H9 (cell line): ENCODE results near the gene LRRC63. TPM values are rescaled to one million over a fixed set of nuclear protein-coding genes. Genes with fewer than 3 reads are reported as not detected.

Experiments used
- DNase-seq: peaks from one replicate; pipeline ENCODE4 v3.0.0-alpha.2; 2017
- H2AFZ ChIP-seq: one replicate; pipeline ENCODE4 v1.6.1; 2013; ENCODE audit warnings: mild to moderate bottlenecking, low read length, control low read depth, moderate library complexity
- H2AK5ac ChIP-seq: 2 replicates; pipeline ENCODE4 v1.6.1; 2013; ENCODE audit warnings: low read length, control low read depth, mixed read lengths; ENCODE audit not compliant: insufficient read length
- H2BK120ac ChIP-seq: one replicate; pipeline ENCODE4 v1.6.1; 2013; ENCODE audit warnings: low read depth, mild to moderate bottlenecking, low read length, control low read depth, inconsistent platforms; ENCODE audit not compliant: poor library complexity, severe bottlenecking
- H2BK12ac ChIP-seq: 2 replicates; pipeline ENCODE4 v1.6.1; 2013; ENCODE audit warnings: low read length, control low read depth, mixed read lengths, low read depth; ENCODE audit not compliant: insufficient read length
- H2BK15ac ChIP-seq: 2 replicates; pipeline ENCODE4 v1.6.1; 2013; ENCODE audit warnings: low read depth, low read length, control low read depth
- H2BK20ac ChIP-seq: one replicate; pipeline ENCODE4 v1.6.1; 2013; ENCODE audit warnings: low read depth, mild to moderate bottlenecking, low read length, control low read depth, inconsistent platforms; ENCODE audit not compliant: poor library complexity, severe bottlenecking
- H2BK5ac ChIP-seq: 2 replicates; pipeline ENCODE4 v1.6.1; 2013; ENCODE audit warnings: low read length, control low read depth, mixed read lengths; ENCODE audit not compliant: insufficient read length
- H3K14ac ChIP-seq: 2 replicates; pipeline ENCODE4 v1.6.1; 2013; ENCODE audit warnings: low read length, control low read depth; ENCODE audit not compliant: insufficient read depth
- H3K18ac ChIP-seq: 2 replicates; pipeline ENCODE4 v1.6.1; 2013; ENCODE audit warnings: low read depth, mild to moderate bottlenecking, mixed read lengths, low read length, control low read depth; ENCODE audit not compliant: insufficient read length
- H3K23ac ChIP-seq: 2 replicates; pipeline ENCODE4 v1.6.1; 2013; ENCODE audit warnings: low read length, control low read depth, mixed read lengths, low read depth; ENCODE audit not compliant: insufficient read length
- H3K23me2 ChIP-seq: 2 replicates; pipeline ENCODE4 v1.6.1; 2013; ENCODE audit warnings: low read depth, mild to moderate bottlenecking, mixed read lengths, low read length, control low read depth; ENCODE audit not compliant: insufficient read length, poor library complexity, severe bottlenecking
- H3K27ac ChIP-seq: 2 replicates; pipeline ENCODE4 v1.5.1; 2013; ENCODE audit warnings: low read length, control low read depth, mixed read lengths, low read depth; ENCODE audit not compliant: insufficient read length
- H3K27me3 ChIP-seq: 2 replicates; pipeline ENCODE4 v1.6.1; 2013; ENCODE audit warnings: low read length, control low read depth, inconsistent platforms; ENCODE audit not compliant: insufficient read depth
- H3K4ac ChIP-seq: 2 replicates; pipeline ENCODE4 v1.6.1; 2013; ENCODE audit warnings: low read depth, mild to moderate bottlenecking, control low read depth, inconsistent platforms, low read length, moderate library complexity
- H3K4me1 ChIP-seq: 2 replicates; pipeline ENCODE4 v1.6.1; 2013; ENCODE audit warnings: low read length, control low read depth, inconsistent platforms; ENCODE audit not compliant: insufficient read depth
- H3K4me2 ChIP-seq: 2 replicates; pipeline ENCODE4 v1.6.1; 2013; ENCODE audit warnings: low read length, control low read depth, mixed read lengths; ENCODE audit not compliant: insufficient read length, insufficient read depth
- H3K56ac ChIP-seq: 2 replicates; pipeline ENCODE4 v1.6.1; 2013; ENCODE audit warnings: low read depth, mild to moderate bottlenecking, mixed read lengths, low read length, control low read depth; ENCODE audit not compliant: insufficient read length
- H3K79me1 ChIP-seq: 2 replicates; pipeline ENCODE4 v1.6.1; 2013; ENCODE audit warnings: low read depth, mild to moderate bottlenecking, moderate library complexity, low read length, control low read depth, inconsistent platforms; ENCODE audit not compliant: insufficient read depth, poor library complexity, severe bottlenecking
- H3K79me2 ChIP-seq: 2 replicates; pipeline ENCODE4 v1.6.1; 2013; ENCODE audit warnings: low read length, control low read depth, inconsistent platforms; ENCODE audit not compliant: insufficient read depth
- H3K9ac ChIP-seq: 2 replicates; pipeline ENCODE4 v1.6.1; 2013; ENCODE audit warnings: low read length, control low read depth, mixed read lengths; ENCODE audit not compliant: insufficient read length; ENCODE audit errors: extremely low read depth
- H3K9me3 ChIP-seq: one replicate; pipeline ENCODE4 v1.6.1; 2013; ENCODE audit warnings: low read depth, low read length, inconsistent platforms; ENCODE audit not compliant: control insufficient read depth
- H3T11ph ChIP-seq: one replicate; pipeline ENCODE4 v1.6.1; 2013; ENCODE audit warnings: mild to moderate bottlenecking, low read length, control low read depth, inconsistent platforms
- H4K20me1 ChIP-seq: one replicate; pipeline ENCODE4 v1.6.1; 2013; ENCODE audit not compliant: control insufficient read depth, insufficient read length, insufficient read depth
- H4K5ac ChIP-seq: 2 replicates; pipeline ENCODE4 v1.6.1; 2013; ENCODE audit warnings: low read depth, mild to moderate bottlenecking, mixed read lengths, low read length, control low read depth; ENCODE audit not compliant: insufficient read length
- H4K8ac ChIP-seq: replicated peaks from 2 replicates; pipeline ENCODE4 v1.6.1; 2013; ENCODE audit warnings: low read length, control low read depth, mixed read lengths, low read depth; ENCODE audit not compliant: insufficient read length
- H4K91ac ChIP-seq: 2 replicates; pipeline ENCODE4 v1.6.1; 2013; ENCODE audit warnings: low read depth, mild to moderate bottlenecking, moderate library complexity, mixed read lengths, low read length, control low read depth; ENCODE audit not compliant: insufficient read length
- H3K27ac Mint-ChIP-seq, 3 experiments: 2 replicates in 2 of 3; 3 replicates in 1 of 3; pipeline ENCODE4 v1.8.0; 2020 to 2021; ENCODE audit warnings: mixed read lengths in 3 of 3, mild to moderate bottlenecking in 1 of 3, moderate library complexity in 1 of 3
- H3K27me3 Mint-ChIP-seq: 2 replicates; pipeline ENCODE4 v1.8.0; 2021; ENCODE audit warnings: low read depth, mild to moderate bottlenecking, moderate library complexity, mixed read lengths
- H3K36me3 Mint-ChIP-seq, 3 experiments: 2 replicates in 2 of 3; 3 replicates in 1 of 3; pipeline ENCODE4 v1.8.0; 2020 to 2021; ENCODE audit warnings: low read depth in 3 of 3, mixed read lengths in 3 of 3; ENCODE audit not compliant: insufficient read depth in 1 of 3
- H3K4me1 Mint-ChIP-seq, 2 experiments: 2 replicates each; pipeline ENCODE4 v1.8.0; 2020; ENCODE audit warnings: mixed read lengths in 2 of 2
- H3K4me3 Mint-ChIP-seq, 2 experiments: 2 replicates in 1 of 2; 3 replicates in 1 of 2; pipeline ENCODE4 v1.8.0; 2020 to 2021; ENCODE audit warnings: mild to moderate bottlenecking in 2 of 2, mixed read lengths in 2 of 2, moderate library complexity in 1 of 2
- H3K9me3 Mint-ChIP-seq, 2 experiments: 2 replicates in 1 of 2; 3 replicates in 1 of 2; pipeline ENCODE4 v1.8.0; 2020; ENCODE audit warnings: mild to moderate bottlenecking in 2 of 2, mixed read lengths in 2 of 2, moderate library complexity in 1 of 2
- WGBS: extraction: QIAGEN DNeasy Blood & Tissue Kit; methylation state at CpG from one replicate; pipeline ENCODE4 v1.1.7; 2013; ENCODE audit warnings: missing lambda C conversion rate, low lambda C conversion rate, mixed read lengths; ENCODE audit not compliant: insufficient read length; ENCODE audit errors: extremely low coverage; 5-methylcytosine and 5-hydroxymethylcytosine counted together
- total RNA-seq: library from RNA; stranded (reverse); gene quantifications from 2 replicates; pipeline ENCODE4 v1.2.1, GENCODE V29; 2021
- TF ChIP-seq, protein P1 (sequence below): fragments of 200-600 bp; sonication (generic); conservative IDR thresholded peaks from 3 replicates; pipeline ENCODE4 v1.8.0; 2021; ENCODE audit warnings: antibody characterized with exemption, mild to moderate bottlenecking

LRRC63 gene
- total RNA-seq, 1 experiment from 2014 or later = not detected

DNA sequence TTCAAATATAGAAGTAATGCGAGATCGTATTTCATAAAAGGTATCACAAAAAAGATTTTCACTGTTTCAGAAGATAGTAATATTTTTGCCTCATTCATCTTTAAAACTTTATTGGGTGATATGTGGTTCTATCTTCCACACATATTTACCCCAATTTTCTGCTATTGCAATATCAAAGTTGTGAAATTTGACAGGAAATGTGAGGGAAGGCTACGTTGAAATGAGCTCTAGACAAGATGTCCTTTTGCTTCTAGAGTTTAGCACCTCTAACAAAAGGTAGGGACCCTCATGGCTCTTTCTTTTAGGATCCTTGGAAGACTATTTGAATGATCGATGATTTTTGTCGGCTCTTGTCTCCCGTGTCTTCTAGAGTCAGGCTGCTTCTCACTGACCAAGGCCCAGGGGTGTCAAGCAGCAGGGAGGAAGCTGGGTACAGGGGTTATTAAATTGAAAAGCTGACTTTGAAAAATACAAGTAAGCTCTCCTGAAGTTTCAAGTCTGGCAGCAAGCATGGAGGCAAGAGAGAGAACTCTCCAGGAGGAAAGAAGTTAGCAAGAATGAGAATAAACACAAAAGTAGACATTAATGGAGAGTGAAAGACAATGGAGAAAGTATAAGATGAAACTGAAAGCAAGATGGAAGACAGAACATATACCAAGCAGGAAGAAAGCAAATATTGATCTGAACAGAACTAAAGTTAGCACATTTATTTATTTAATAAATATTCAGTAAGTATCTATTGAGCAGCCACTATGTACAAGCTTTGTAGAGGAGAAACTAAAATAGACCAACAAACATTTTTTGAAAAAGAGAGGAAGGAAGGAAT lies 101.9 kb downstream of the LRRC63 start:
- no peak overlapping the region for H4K5ac ChIP-seq
- H3K79me2 ChIP-seq = no peaks in the 10 kb centered on the region
- H2BK12ac ChIP-seq = no peak overlapping the region
- Mint-ChIP-seq H3K4me3 (no peak overlapping the region), H3K9me3 (no peaks in the 10 kb centered on the region; a peak in 2 of 5 replicates), H3K36me3 (no peaks in the 10 kb centered on the region), H3K4me1 (no peaks in the 10 kb centered on the region), H3K27ac (no peak overlapping the region), H3K27me3 (peaks cover 4% of the 10 kb centered on the region; the same call in 1 of the 2 replicates)
- H3K56ac ChIP-seq = no peak overlapping the region
- H3K4me1 ChIP-seq = no peaks in the 10 kb centered on the region
- H2BK5ac ChIP-seq = no peak overlapping the region
- H3K4ac ChIP-seq = no peak overlapping the region
- no peak overlapping the region for H3K23ac ChIP-seq
- H2AFZ ChIP-seq = no peak overlapping the region
- no peak overlapping the region for H2BK120ac ChIP-seq
- no CpG with 5 or more reads among the region's 6 CpGs for WGBS
- no peaks in the 10 kb centered on the region for H3K27me3 ChIP-seq
- H3K23me2 ChIP-seq = no peaks in the 10 kb centered on the region
- H3K4me2 ChIP-seq = no peak overlapping the region
- no peak overlapping the region for H3K9ac ChIP-seq
- no peak overlapping the region for H2AK5ac ChIP-seq
- H2BK15ac ChIP-seq = no peak overlapping the region
- TF ChIP-seq, protein P1, sequence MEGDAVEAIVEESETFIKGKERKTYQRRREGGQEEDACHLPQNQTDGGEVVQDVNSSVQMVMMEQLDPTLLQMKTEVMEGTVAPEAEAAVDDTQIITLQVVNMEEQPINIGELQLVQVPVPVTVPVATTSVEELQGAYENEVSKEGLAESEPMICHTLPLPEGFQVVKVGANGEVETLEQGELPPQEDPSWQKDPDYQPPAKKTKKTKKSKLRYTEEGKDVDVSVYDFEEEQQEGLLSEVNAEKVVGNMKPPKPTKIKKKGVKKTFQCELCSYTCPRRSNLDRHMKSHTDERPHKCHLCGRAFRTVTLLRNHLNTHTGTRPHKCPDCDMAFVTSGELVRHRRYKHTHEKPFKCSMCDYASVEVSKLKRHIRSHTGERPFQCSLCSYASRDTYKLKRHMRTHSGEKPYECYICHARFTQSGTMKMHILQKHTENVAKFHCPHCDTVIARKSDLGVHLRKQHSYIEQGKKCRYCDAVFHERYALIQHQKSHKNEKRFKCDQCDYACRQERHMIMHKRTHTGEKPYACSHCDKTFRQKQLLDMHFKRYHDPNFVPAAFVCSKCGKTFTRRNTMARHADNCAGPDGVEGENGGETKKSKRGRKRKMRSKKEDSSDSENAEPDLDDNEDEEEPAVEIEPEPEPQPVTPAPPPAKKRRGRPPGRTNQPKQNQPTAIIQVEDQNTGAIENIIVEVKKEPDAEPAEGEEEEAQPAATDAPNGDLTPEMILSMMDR = no peak
- H2BK20ac ChIP-seq = no peak overlapping the region
- H3T11ph ChIP-seq = no peak overlapping the region
- no peaks in the 10 kb centered on the region for H4K20me1 ChIP-seq
- no peak overlapping the region for H4K91ac ChIP-seq
- H3K27ac ChIP-seq = no peak overlapping the region
- H3K14ac ChIP-seq = no peak overlapping the region
- H3K9me3 ChIP-seq = no peaks in the 10 kb centered on the region
- H3K18ac ChIP-seq = no peak overlapping the region
- no peak for DNase-seq
- H3K79me1 ChIP-seq = no peaks in the 10 kb centered on the region
- no peak overlapping the region for H4K8ac ChIP-seq
